ENCODE measurements around the gene PRF1. TPM values are rescaled to one million over a fixed set of nuclear protein-coding genes. Genes with fewer than 3 reads are reported as not detected.

Gene PRF1
- total RNA-seq, 1 donor from 2014 or later: 29.5 TPM

- Histone ChIP-seq H3K4me3 (no peak overlapping the region), H3K36me3 (no peaks in the 10 kb centered on the region), H3K9me3 (no peaks in the 10 kb centered on the region), H3K4me1 (no peaks in the 10 kb centered on the region), H3K27me3 (ENCODE audit: low read depth) (no peaks in the 10 kb centered on the region), H3K27ac (no peak overlapping the region)
- TF ChIP-seq, protein P1, sequence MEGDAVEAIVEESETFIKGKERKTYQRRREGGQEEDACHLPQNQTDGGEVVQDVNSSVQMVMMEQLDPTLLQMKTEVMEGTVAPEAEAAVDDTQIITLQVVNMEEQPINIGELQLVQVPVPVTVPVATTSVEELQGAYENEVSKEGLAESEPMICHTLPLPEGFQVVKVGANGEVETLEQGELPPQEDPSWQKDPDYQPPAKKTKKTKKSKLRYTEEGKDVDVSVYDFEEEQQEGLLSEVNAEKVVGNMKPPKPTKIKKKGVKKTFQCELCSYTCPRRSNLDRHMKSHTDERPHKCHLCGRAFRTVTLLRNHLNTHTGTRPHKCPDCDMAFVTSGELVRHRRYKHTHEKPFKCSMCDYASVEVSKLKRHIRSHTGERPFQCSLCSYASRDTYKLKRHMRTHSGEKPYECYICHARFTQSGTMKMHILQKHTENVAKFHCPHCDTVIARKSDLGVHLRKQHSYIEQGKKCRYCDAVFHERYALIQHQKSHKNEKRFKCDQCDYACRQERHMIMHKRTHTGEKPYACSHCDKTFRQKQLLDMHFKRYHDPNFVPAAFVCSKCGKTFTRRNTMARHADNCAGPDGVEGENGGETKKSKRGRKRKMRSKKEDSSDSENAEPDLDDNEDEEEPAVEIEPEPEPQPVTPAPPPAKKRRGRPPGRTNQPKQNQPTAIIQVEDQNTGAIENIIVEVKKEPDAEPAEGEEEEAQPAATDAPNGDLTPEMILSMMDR (IDR thresholded peaks at IDR 0.05): no peak
- ATAC-seq (no peak), DNase-seq (no peak)
- intact Hi-C loops (cut with DNase I): no loop called here
Measured at GRCh38 chr10:70599319-70599718, 3.2 kb downstream of the PRF1 start.

DNA sequence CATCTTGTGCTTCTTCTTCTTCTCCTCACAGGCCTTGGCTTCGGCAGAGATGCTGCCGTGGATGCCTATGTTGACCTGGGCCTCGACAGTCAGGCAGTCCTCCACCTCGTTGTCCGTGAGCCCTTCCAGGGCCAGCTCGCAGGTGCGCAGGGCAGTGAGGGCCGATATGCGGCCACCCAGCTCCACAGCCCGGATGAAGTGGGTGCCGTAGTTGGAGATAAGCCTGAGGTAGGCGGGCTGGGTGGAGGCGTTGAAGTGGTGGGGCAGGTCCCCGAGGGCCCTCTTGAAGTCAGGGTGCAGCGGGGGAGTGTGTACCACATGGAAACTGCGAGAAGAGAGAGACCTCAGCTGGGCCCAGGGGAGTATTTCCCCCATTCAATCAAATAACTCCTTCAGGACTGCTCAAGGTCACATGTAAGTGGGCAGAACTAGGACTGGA, 3.7 kb downstream of the PRF1 start:
- Histone ChIP-seq H3K9me3 (no peaks in the 10 kb centered on the region), H3K4me3 (no peak overlapping the region), H3K36me3 (no peaks in the 10 kb centered on the region), H3K27ac (no peak overlapping the region), H3K4me1 (no peaks in the 10 kb centered on the region), H3K27me3 (ENCODE audit: low read depth) (no peaks in the 10 kb centered on the region)
- intact Hi-C loops (cut with DNase I): no loop called here
- peak; percentile 69 for DNase-seq
- TF ChIP-seq, protein P1 (IDR thresholded peaks at IDR 0.05): no peak
- ATAC-seq: peak; percentile 58 to 73

DNA sequence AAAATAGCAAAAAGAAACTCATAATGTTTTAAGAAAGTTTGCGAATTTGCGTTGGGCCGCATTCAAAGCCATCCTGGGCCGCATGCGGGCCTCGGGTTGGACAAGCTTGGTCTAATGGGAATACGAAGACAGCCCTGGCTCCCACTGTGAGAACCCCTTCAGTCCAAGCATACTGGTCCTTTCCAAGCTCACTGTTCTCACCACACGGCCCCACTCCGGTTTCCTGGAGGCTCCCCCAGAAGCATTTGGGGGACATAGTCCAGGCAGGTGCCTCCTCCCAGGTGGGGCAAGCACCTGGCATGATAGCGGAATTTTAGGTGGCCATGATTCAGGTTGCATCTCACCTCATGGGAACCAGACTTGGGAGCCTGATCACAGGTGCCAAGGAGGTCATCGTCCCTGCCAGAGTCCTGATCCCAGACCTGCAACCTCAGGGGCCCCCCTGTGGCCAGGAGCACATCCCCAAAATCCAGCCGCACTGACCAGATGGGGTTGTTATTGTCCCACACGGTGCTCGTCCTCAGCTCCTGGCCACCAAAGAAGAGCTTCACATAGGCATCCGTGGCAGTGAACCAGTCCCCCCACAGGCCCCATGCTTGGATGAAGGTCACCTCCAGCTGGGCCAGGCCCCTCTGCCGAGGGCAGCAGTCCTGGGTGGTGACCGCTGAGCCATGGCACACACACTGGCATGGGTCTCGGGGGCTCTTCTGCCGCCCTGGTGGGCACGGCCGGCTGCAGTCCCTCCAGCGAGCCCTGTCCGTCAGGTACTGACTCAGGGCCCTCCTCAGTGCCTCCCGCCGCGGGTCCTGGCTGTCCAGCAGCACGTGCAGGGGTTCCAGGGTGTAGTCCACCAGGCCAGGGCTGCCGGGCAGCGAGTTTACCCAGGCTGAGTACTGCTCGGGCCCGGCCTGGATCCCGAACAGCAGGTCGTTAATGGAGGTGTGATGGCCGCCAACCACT, 4.4 kb downstream of the PRF1 start:
- intact Hi-C loops (cut with DNase I): no loop called here
- DNase-seq: no peak
- TF ChIP-seq, protein P1 (IDR thresholded peaks at IDR 0.05): no peak

GRCh38 chr10:70596860-70597809, 5.4 kb downstream of the PRF1 start:
- Histone ChIP-seq H3K27me3 (ENCODE audit: low read depth) (no peaks in the 10 kb centered on the region), H3K27ac (no peak overlapping the region), H3K36me3 (no peaks in the 10 kb centered on the region), H3K4me1 (no peaks in the 10 kb centered on the region), H3K4me3 (no peak overlapping the region), H3K9me3 (no peaks in the 10 kb centered on the region)
- intact Hi-C loops (cut with DNase I): no loop called here
- DNase-seq (no peak), ATAC-seq (no peak)
- TF ChIP-seq, protein P1 (IDR thresholded peaks at IDR 0.05): no peak

More for the DNA sequence above, 4.4 kb downstream of the PRF1 start:
- Histone ChIP-seq H3K36me3 (no peaks in the 10 kb centered on the region), H3K9me3 (no peaks in the 10 kb centered on the region), H3K27ac (no peak overlapping the region), H3K4me3 (no peak overlapping the region), H3K27me3 (ENCODE audit: low read depth) (no peaks in the 10 kb centered on the region), H3K4me1 (no peaks in the 10 kb centered on the region)
- ATAC-seq: no peak

DNA sequence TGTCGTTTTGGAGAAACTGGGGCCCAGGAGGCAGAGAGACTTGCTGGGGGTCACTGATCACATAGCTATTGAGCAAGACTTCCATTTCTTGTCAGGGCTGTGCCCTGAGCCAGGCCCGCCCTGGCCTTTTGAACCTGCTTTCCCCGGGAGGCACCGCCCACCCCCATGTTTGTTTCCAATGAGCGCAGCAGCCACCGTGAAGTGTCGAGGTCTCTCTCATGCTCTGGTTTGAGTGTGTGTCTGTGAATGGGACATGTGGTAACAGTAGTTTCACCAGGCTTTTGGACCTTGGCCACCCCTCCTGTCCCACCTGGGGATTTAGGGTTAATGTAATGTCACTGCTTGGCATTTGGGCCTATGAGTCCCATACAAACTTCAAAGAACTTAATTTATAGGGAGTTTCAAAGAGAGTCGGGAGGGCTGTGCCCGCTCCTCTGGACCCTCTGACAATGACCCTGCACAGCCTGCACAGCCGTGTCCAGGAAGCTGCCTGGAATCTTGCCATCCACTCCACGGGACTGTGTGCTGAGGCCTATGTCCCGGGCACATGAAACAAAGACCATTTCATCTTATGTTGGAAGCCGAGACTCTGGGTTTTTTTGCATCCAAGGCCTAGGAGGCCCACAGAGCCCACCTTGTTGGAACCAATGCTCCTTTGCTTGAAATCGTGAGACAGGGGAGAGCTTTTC, 6.3 kb downstream of the PRF1 start:
- Histone ChIP-seq H3K27me3 (ENCODE audit: low read depth) (no peaks in the 10 kb centered on the region), H3K4me1 (no peaks in the 10 kb centered on the region), H3K4me3 (no peak overlapping the region), H3K36me3 (no peaks in the 10 kb centered on the region), H3K9me3 (no peaks in the 10 kb centered on the region), H3K27ac (no peak overlapping the region)
- intact Hi-C loops (cut with DNase I): no loop called here
- TF ChIP-seq, protein P1 (IDR thresholded peaks at IDR 0.05): no peak
- DNase-seq (no peak), ATAC-seq (peak in 1 of 2 donors; percentile 11)

All from lower lobe of right lung (tissue), 2 donors.